Vagina (tissue), 2 donors: ENCODE data around the gene CDK19. TPM values are rescaled to one million over a fixed set of nuclear protein-coding genes. Genes with fewer than 3 reads are reported as not detected.

ENCODE experiments used
- DNase-seq, 2 donors: peaks; one replicate each; pipeline ENCODE4 v3.0.0-alpha.2; 2017; ENCODE audit errors: extremely low spot score in 2 of 2
- H3K27ac ChIP-seq: fragments of 200-600 bp; sonication (generic); one replicate; pipeline ENCODE4 v1.5.1; 2019
- H3K27me3 ChIP-seq: fragments of 200-600 bp; sonication (generic); one replicate; pipeline ENCODE4 v1.5.1; 2019
- H3K36me3 ChIP-seq, 2 donors: fragments of 200-600 bp; sonication (generic); one replicate each; pipeline ENCODE4 v1.5.1; 2017 to 2019
- H3K4me1 ChIP-seq: fragments of 200-600 bp; sonication (generic); one replicate; pipeline ENCODE4 v1.5.1; 2019
- H3K4me3 ChIP-seq, 2 donors: fragments of 200-600 bp; sonication (generic); 1 replicate in 1 of 2; 2 replicates in 1 of 2; pipeline ENCODE4 v1.5.1; 2016 to 2019
- H3K9me3 ChIP-seq: fragments of 200-600 bp; sonication (generic); one replicate; pipeline ENCODE4 v1.5.1; 2019
- POLR2A ChIP-seq, 2 donors: fragments of 450-650 bp; IDR thresholded peaks; one replicate each; pipeline ENCODE4 v1.6.1; 2017; ENCODE audit warnings: antibody characterized with exemption in 2 of 2, mild to moderate bottlenecking in 2 of 2, moderate library complexity in 2 of 2
- POLR2AphosphoS5 ChIP-seq, 2 donors: sonication (generic); formaldehyde crosslinking; IDR thresholded peaks; one replicate each; pipeline ENCODE4 v1.9.0; 2017; ENCODE audit warnings: antibody characterized with exemption in 2 of 2, mild to moderate bottlenecking in 2 of 2, low read depth in 1 of 2; ENCODE audit not compliant: insufficient read depth in 1 of 2
- intact Hi-C: fragments of 100-400 bp; cut with DNase I; formaldehyde crosslinking; loops from one replicate; pipeline ENCODE4 v1.15.1; 2023
- total RNA-seq: library from RNA; depleted of rRNA; stranded (reverse); fragments of >200 nt; gene quantifications from one replicate; pipeline ENCODE4 v1.2.3, GENCODE V29; 2016
- TF ChIP-seq, protein P1 (sequence below), 3 experiments: fragments of 450-650 bp in 2 of 3; fragments of 200-600 bp in 1 of 3; sonication (generic) in 1 of 3; IDR thresholded peaks; one replicate each; pipeline ENCODE4 v1.5.1; 2017 to 2019; ENCODE audit warnings: antibody characterized with exemption in 3 of 3, mild to moderate bottlenecking in 2 of 3, moderate library complexity in 2 of 3

Gene CDK19
- total RNA-seq, 1 donor from 2014 or later = 10.6 TPM

DNA sequence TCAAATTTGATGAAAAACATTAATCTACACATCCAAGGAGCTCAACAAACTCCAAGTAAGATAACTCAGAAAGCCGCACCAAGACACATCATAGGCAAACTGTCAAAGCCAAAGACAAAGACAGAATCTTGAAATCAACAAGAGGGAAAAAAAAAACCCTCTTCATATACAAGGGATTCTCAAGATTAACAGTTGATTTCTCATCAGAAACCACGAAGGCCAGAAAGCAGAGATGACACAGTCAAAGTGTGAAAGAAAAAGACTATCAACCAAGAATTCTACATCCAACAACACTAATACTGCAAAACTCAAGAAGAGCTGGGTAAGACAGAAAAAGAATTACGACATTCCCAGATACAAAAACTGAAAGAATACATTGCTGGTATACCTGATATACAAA lies 73.8 kb downstream of the CDK19 start:
- H3K9me3 ChIP-seq = peaks cover 15% of the 10 kb centered on the region
- TF ChIP-seq, protein P1, sequence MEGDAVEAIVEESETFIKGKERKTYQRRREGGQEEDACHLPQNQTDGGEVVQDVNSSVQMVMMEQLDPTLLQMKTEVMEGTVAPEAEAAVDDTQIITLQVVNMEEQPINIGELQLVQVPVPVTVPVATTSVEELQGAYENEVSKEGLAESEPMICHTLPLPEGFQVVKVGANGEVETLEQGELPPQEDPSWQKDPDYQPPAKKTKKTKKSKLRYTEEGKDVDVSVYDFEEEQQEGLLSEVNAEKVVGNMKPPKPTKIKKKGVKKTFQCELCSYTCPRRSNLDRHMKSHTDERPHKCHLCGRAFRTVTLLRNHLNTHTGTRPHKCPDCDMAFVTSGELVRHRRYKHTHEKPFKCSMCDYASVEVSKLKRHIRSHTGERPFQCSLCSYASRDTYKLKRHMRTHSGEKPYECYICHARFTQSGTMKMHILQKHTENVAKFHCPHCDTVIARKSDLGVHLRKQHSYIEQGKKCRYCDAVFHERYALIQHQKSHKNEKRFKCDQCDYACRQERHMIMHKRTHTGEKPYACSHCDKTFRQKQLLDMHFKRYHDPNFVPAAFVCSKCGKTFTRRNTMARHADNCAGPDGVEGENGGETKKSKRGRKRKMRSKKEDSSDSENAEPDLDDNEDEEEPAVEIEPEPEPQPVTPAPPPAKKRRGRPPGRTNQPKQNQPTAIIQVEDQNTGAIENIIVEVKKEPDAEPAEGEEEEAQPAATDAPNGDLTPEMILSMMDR (IDR thresholded peaks at IDR 0.05) = no peak
- TF ChIP-seq POLR2AphosphoS5 (IDR thresholded peaks at IDR 0.05; ENCODE audit: insufficient read depth in 1 of 2, low read depth in 1 of 2) (no peak), POLR2A (IDR thresholded peaks at IDR 0.05) (no peak)
- no peaks in the 10 kb centered on the region for H3K27me3 ChIP-seq
- no peak overlapping the region for H3K27ac ChIP-seq
- peaks cover 0 to 17% of the 10 kb centered on the region in 2 donors for H3K36me3 ChIP-seq
- DNase-seq = no peak
- H3K4me3 ChIP-seq = no peak overlapping the region
- intact Hi-C loops = loop anchor here (5.0 kb wide), 1 partner anchor 1774 kb away; no protein-coding TSS in a partner anchor
- no peaks in the 10 kb centered on the region for H3K4me1 ChIP-seq

DNA sequence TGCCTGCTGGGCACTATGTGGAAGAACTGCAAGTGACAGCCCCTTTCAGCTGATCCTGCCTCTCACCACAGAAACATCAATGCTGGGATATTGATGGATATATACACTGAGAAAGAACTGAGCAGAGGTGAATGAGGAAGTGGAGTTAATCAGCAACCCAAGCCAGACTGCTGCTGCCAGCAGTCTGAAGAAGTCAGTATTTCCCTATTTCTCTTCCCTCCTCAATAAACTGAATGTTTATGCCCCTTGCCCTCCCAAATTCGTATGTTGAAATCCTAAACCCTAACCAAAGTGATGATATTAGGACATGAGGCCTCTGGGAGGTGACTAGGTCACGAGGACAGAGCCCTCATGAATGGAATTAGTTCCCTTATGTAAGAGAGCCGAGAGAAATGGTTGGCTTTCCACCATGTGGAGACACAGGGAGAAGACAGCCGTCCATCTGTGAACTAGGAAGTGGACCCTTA lies 76.3 kb downstream of the CDK19 start:
- H3K4me1 ChIP-seq = no peaks in the 10 kb centered on the region
- TF ChIP-seq POLR2AphosphoS5 (IDR thresholded peaks at IDR 0.05; ENCODE audit: insufficient read depth in 1 of 2, low read depth in 1 of 2) = no peak
- TF ChIP-seq, protein P1 (IDR thresholded peaks at IDR 0.05) = no peak
- H3K36me3 ChIP-seq = peaks cover 0 to 13% of the 10 kb centered on the region in 2 donors
- H3K27ac ChIP-seq = no peak overlapping the region
- no peak overlapping the region for H3K4me3 ChIP-seq
- DNase-seq = no peak
- H3K27me3 ChIP-seq = no peaks in the 10 kb centered on the region
- intact Hi-C loops = no loop called here
- peaks cover 15% of the 10 kb centered on the region for H3K9me3 ChIP-seq

DNA sequence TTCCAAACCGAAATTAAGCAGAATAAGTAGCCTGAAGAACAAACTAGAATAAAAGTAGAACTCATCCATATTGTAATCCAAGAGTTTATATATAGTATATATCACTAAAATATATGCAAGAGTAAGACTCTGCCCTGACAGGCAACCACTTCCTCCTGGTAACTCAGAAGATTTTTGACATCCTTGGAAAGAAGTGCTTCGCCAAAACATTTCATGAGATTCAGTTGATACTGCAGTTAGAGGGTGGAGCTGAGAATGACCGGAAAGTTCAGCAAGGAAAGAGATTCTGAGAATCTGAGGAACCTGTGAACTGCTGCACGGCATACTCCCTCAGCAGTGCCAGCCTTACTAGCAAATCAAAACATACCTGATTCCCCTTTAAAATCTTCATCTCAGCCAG lies 79.6 kb downstream of the CDK19 start:
- Histone ChIP-seq H3K4me3 (no peak overlapping the region), H3K4me1 (no peaks in the 10 kb centered on the region), H3K27ac (no peak overlapping the region), H3K36me3 (no peaks in the 10 kb centered on the region), H3K27me3 (no peaks in the 10 kb centered on the region), H3K9me3 (no peaks in the 10 kb centered on the region)
- intact Hi-C loops = no loop called here
- DNase-seq = no peak
- no peak for TF ChIP-seq POLR2AphosphoS5 (IDR thresholded peaks at IDR 0.05; ENCODE audit: insufficient read depth in 1 of 2, low read depth in 1 of 2)
- no peak for TF ChIP-seq POLR2A (IDR thresholded peaks at IDR 0.05)
- TF ChIP-seq, protein P1 (IDR thresholded peaks at IDR 0.05) = no peak

DNA sequence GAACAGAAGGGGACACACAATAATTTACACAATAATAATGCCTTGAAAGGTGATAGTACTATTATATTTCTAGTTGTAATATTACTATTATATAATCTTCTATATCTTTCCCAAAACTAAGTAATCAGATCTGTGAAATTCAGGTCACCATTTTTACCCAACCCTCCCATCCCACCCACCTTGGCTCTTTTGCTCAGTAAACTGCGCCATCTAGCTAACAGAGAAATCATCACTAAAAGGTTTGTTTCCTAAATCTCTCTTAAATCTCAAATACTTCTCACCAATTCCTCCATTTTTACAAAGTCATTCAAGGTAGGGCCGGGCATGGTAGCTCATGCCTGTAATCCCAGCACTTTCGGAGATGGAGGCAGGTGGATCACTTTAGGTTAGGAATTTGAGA lies 83.4 kb downstream of the CDK19 start:
- Histone ChIP-seq H3K9me3 (no peaks in the 10 kb centered on the region), H3K27ac (no peak overlapping the region), H3K27me3 (no peaks in the 10 kb centered on the region), H3K4me3 (no peak overlapping the region), H3K36me3 (no peaks in the 10 kb centered on the region), H3K4me1 (no peaks in the 10 kb centered on the region)
- DNase-seq = no peak
- intact Hi-C loops = no loop called here
- TF ChIP-seq, protein P1 (IDR thresholded peaks at IDR 0.05) = no peak
- no peak for TF ChIP-seq POLR2AphosphoS5 (IDR thresholded peaks at IDR 0.05; ENCODE audit: insufficient read depth in 1 of 2, low read depth in 1 of 2)
- TF ChIP-seq POLR2A (IDR thresholded peaks at IDR 0.05) = no peak

DNA sequence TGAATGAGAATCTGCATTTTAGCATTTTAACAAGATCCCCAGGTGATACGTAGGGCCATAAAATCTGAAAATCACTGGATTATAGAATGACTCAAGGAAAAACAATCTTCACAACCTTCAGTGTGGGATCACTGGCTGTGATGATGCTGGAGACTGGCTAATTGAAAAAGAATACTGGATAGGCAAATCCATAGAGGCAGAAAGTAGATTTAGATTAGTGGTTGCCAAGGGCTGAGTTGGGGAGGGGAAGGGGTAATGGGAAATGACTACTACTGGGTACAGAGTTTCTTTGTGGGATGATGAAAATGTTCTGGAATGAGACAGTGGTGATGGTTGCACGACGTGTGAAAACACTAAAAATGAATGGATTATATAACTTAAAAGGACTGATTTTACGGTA lies 84.1 kb downstream of the CDK19 start:
- no peaks in the 10 kb centered on the region for H3K27me3 ChIP-seq
- no peaks in the 10 kb centered on the region for H3K9me3 ChIP-seq
- no peaks in the 10 kb centered on the region for H3K36me3 ChIP-seq
- H3K27ac ChIP-seq = no peak overlapping the region
- no peaks in the 10 kb centered on the region for H3K4me1 ChIP-seq
- intact Hi-C loops = no loop called here
- TF ChIP-seq POLR2A (IDR thresholded peaks at IDR 0.05) (no peak), POLR2AphosphoS5 (IDR thresholded peaks at IDR 0.05; ENCODE audit: insufficient read depth in 1 of 2, low read depth in 1 of 2) (no peak)
- TF ChIP-seq, protein P1 (IDR thresholded peaks at IDR 0.05) = no peak
- DNase-seq = no peak
- no peak overlapping the region for H3K4me3 ChIP-seq
